K562 (cell line): Measurements from ENCODE around the gene TCF3. TPM values are rescaled to one million over a fixed set of nuclear protein-coding genes. Genes with fewer than 3 reads are reported as not detected.

Experiments
- CHAMP1 ChIP-seq: fragments of 450-650 bp; IDR thresholded peaks from 2 replicates; pipeline ENCODE4 v1.6.1; 2016; ENCODE audit warnings: mild to moderate bottlenecking
- HDAC1 ChIP-seq, 2 experiments: fragments of 450-650 bp; IDR thresholded peaks; 2 replicates each; pipeline ENCODE4 v1.6.1; 2016 to 2017; ENCODE audit warnings: inconsistent platforms in 1 of 2, mild to moderate bottlenecking in 1 of 2, moderate library complexity in 1 of 2
- ILK ChIP-seq: fragments of 450-650 bp; IDR thresholded peaks from 2 replicates; pipeline ENCODE4 v1.6.1; 2016; ENCODE audit warnings: missing genetic modification characterization, low read depth, mild to moderate bottlenecking, missing compliant biosample characterization, moderate library complexity, borderline replicate concordance
- NCOA6 ChIP-seq: fragments of 450-650 bp; IDR thresholded peaks from 2 replicates; pipeline ENCODE4 v1.6.1; 2017; ENCODE audit warnings: mild to moderate bottlenecking
- SAP30 ChIP-seq: fragments of 200-600 bp; sonication (generic); IDR thresholded peaks from 2 replicates; pipeline ENCODE4 v1.6.1; 2012; ENCODE audit warnings: borderline replicate concordance, low read depth, mild to moderate bottlenecking, moderate library complexity, low read length, control low read depth, inconsistent platforms; ENCODE audit not compliant: insufficient read depth, poor library complexity, severe bottlenecking
- polyA plus RNA-seq, 8 experiments: library from polyadenylated mRNA; depleted of rRNA in 4 of 8; stranded (reverse) in 5 of 8; unstranded in 3 of 8; fragments of >200 nt; fragmentation: Nextera tagmentation in 2 of 8; fragmentation: Illumina TruSeq in 1 of 8; extraction: Ambion mirVana in 2 of 8; extraction: Trizol in 1 of 8; gene quantifications; 2 replicates each; pipeline versions ENCODE4 v1.2.1 to v1.2.3, GENCODE V29; 2011 to 2014; ENCODE audit warnings: inconsistent platforms in 1 of 8, missing spikeins in 1 of 8
- total RNA-seq, 7 experiments: library from RNA; depleted of rRNA in 6 of 7; stranded (reverse); fragments of >200 nt in 6 of 7; fragmentation: Illumina TruSeq in 2 of 7; extraction: Trizol in 2 of 7; gene quantifications; 2 replicates each; pipeline versions ENCODE4 v1.2.1 to v1.2.3, GENCODE V29; 2011 to 2021; ENCODE audit warnings: low replicate concordance in 1 of 7
- TF ChIP-seq, protein P1 (sequence below): sonication (generic); formaldehyde crosslinking; IDR thresholded peaks from 2 replicates; pipeline ENCODE4 v1.8.0; 2023; ENCODE audit warnings: mild to moderate bottlenecking, missing genetic modification reagents

Gene TCF3
- total and polyA plus RNA-seq, 9 of the 15 experiments (the other 6 are each of a cell fraction or from before 2014, with no cell fraction given), result 5.6 to 259 (median 84.0) TPM

- TF ChIP-seq SAP30 (peak; percentile 61), NCOA6 (peak; percentile 65; the same call in 1 of the 2 replicates), HDAC1 (IDR thresholded peaks at IDR 0.05) (peak in 1 of 2 experiments; percentile 81; a peak in 2 of 4 replicates), CHAMP1 (no peak), ILK (no peak)
- TF ChIP-seq, protein P1, sequence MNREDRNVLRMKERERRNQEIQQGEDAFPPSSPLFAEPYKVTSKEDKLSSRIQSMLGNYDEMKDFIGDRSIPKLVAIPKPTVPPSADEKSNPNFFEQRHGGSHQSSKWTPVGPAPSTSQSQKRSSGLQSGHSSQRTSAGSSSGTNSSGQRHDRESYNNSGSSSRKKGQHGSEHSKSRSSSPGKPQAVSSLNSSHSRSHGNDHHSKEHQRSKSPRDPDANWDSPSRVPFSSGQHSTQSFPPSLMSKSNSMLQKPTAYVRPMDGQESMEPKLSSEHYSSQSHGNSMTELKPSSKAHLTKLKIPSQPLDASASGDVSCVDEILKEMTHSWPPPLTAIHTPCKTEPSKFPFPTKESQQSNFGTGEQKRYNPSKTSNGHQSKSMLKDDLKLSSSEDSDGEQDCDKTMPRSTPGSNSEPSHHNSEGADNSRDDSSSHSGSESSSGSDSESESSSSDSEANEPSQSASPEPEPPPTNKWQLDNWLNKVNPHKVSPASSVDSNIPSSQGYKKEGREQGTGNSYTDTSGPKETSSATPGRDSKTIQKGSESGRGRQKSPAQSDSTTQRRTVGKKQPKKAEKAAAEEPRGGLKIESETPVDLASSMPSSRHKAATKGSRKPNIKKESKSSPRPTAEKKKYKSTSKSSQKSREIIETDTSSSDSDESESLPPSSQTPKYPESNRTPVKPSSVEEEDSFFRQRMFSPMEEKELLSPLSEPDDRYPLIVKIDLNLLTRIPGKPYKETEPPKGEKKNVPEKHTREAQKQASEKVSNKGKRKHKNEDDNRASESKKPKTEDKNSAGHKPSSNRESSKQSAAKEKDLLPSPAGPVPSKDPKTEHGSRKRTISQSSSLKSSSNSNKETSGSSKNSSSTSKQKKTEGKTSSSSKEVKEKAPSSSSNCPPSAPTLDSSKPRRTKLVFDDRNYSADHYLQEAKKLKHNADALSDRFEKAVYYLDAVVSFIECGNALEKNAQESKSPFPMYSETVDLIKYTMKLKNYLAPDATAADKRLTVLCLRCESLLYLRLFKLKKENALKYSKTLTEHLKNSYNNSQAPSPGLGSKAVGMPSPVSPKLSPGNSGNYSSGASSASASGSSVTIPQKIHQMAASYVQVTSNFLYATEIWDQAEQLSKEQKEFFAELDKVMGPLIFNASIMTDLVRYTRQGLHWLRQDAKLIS (CRISPR knock-in tag), result 0 out of 2 replicates have a peak, but pooled peaks have one; percentile 44
Observed at GRCh38 chr19:1592024-1592754, 60.2 kb downstream of the TCF3 start (continued).
